B cell (primary cell): ENCODE data around the gene RHOU. TPM values are rescaled to one million over a fixed set of nuclear protein-coding genes. Genes with fewer than 3 reads are reported as not detected.

Source experiments
- ATAC-seq: fragments of 200-7000 bp; cut with Tn5 transposase; one replicate; pipeline ENCODE4 v1.10.0; 2021; ENCODE audit warnings: low read depth, mild to moderate bottlenecking, moderate number of reproducible peaks, moderate library complexity
- CTCF ChIA-PET: fragments of 350-600 bp; sonication (Branson Sonifier 250); formaldehyde crosslinking; loops from one replicate; lab custom pipeline; 2021; ENCODE audit warnings: antibody characterized with exemption, inconsistent platforms; lab: Charles Lee
- POLR2A ChIA-PET: fragments of 350-600 bp; sonication (Branson Sonifier 250); formaldehyde crosslinking; loops from one replicate; lab custom pipeline; 2021; ENCODE audit warnings: antibody characterized with exemption; lab: Charles Lee
- DNase-seq: peaks from one replicate; pipeline ENCODE4 v3.0.0; 2013
- H2AFZ ChIP-seq: 2 replicates; pipeline ENCODE4 v1.6.1; 2012; ENCODE audit warnings: mild to moderate bottlenecking, low read depth, low read length; ENCODE audit not compliant: insufficient read depth, poor library complexity, severe bottlenecking
- H3K27ac ChIP-seq, 2 donors: 1 replicate in 1 of 2; 2 replicates in 1 of 2; pipeline ENCODE4 v1.5.1; 2012 to 2013; ENCODE audit warnings: low read length in 2 of 2, mild to moderate bottlenecking in 2 of 2, moderate library complexity in 1 of 2
- H3K27me3 ChIP-seq, 4 experiments: fragments of 200-600 bp in 1 of 4; sonication (generic) in 1 of 4; replicated peaks in 1 of 4; 1 replicate in 2 of 4; 2 replicates in 2 of 4; pipeline versions ENCODE4 v1.6.1 to v1.7.0; 2013 to 2016; ENCODE audit warnings: low read length in 3 of 4, mild to moderate bottlenecking in 2 of 4, mixed read lengths in 1 of 4, moderate library complexity in 1 of 4; ENCODE audit not compliant: insufficient read depth in 4 of 4, control insufficient read depth in 3 of 4; ENCODE audit errors: control extremely low read depth in 1 of 4
- H3K36me3 ChIP-seq, 2 experiments: replicated peaks in 1 of 2; 1 replicate in 1 of 2; 2 replicates in 1 of 2; pipeline versions ENCODE4 v1.6.1 to v1.7.1; 2013; ENCODE audit warnings: low read length in 1 of 2; ENCODE audit not compliant: insufficient read depth in 2 of 2, control insufficient read depth in 1 of 2; ENCODE audit errors: control extremely low read depth in 1 of 2, extremely low read depth in 1 of 2
- H3K4me1 ChIP-seq, 2 donors: fragments of 200-600 bp in 1 of 2; sonication (generic) in 1 of 2; 1 replicate in 1 of 2; 2 replicates in 1 of 2; pipeline versions ENCODE4 v1.5.1 to v1.6.1; 2013 to 2017; ENCODE audit warnings: low read length in 2 of 2; ENCODE audit not compliant: control insufficient read depth in 2 of 2, insufficient read depth in 2 of 2
- H3K4me2 ChIP-seq: replicated peaks from 2 replicates; pipeline ENCODE3; 2012; ENCODE audit warnings: mild to moderate bottlenecking, low read depth, low read length; ENCODE audit not compliant: poor library complexity, severe bottlenecking
- H3K4me3 ChIP-seq, 5 experiments: fragments of 200-600 bp in 1 of 5; sonication (generic) in 1 of 5; 1 replicate in 3 of 5; 2 replicates in 2 of 5; pipeline versions ENCODE4 v1.5.1 to v1.7.0; 2011 to 2016; ENCODE audit warnings: low read length in 4 of 5, mild to moderate bottlenecking in 4 of 5, low read depth in 2 of 5, control low read depth in 1 of 5, moderate library complexity in 1 of 5; ENCODE audit not compliant: insufficient read depth in 1 of 5; ENCODE audit errors: control extremely low read depth in 1 of 5, extremely low read depth in 1 of 5
- H3K79me2 ChIP-seq: fragments of 200-600 bp; sonication (generic); one replicate; pipeline ENCODE4 v1.6.0; 2016; ENCODE audit warnings: low read length; ENCODE audit not compliant: control insufficient read depth, insufficient read depth
- H3K9ac ChIP-seq: fragments of 200-600 bp; sonication (generic); 2 replicates; pipeline ENCODE4 v1.6.1; 2017; ENCODE audit warnings: mild to moderate bottlenecking, low read length, moderate library complexity
- H3K9me3 ChIP-seq, 3 donors: one replicate each; pipeline versions ENCODE4 v1.6.1 to v1.7.1; 2013; ENCODE audit warnings: low read length in 2 of 3; ENCODE audit not compliant: control insufficient read depth in 2 of 3, insufficient read depth in 1 of 3; ENCODE audit errors: control extremely low read depth in 1 of 3
- H4K20me1 ChIP-seq: 2 replicates; pipeline ENCODE4 v1.6.0; 2012; ENCODE audit warnings: mild to moderate bottlenecking, low read length; ENCODE audit not compliant: insufficient read depth, control insufficient read depth, poor library complexity, severe bottlenecking
- H3K27ac Mint-ChIP-seq: one replicate; pipeline ENCODE4 v1.8.0; 2021; ENCODE audit warnings: mixed read lengths
- H3K27me3 Mint-ChIP-seq: one replicate; pipeline ENCODE4 v1.8.0; 2021; ENCODE audit warnings: mixed read lengths
- H3K4me1 Mint-ChIP-seq: one replicate; pipeline ENCODE4 v1.8.0; 2021; ENCODE audit warnings: mixed read lengths
- H3K4me3 Mint-ChIP-seq: one replicate; pipeline ENCODE4 v1.8.0; 2021; ENCODE audit warnings: mixed read lengths
- H3K9me3 Mint-ChIP-seq: one replicate; pipeline ENCODE4 v1.8.0; 2022; ENCODE audit warnings: mixed read lengths; ENCODE audit not compliant: insufficient read depth
- CTCF ChIP-seq: fragments of 200-600 bp; IDR thresholded peaks from one replicate; pipeline ENCODE4 v1.8.0; 2022; ENCODE audit warnings: antibody characterized with exemption, mild to moderate bottlenecking
- EZH2 ChIP-seq: IDR thresholded peaks from 2 replicates; pipeline ENCODE4 v1.6.1; 2012; ENCODE audit warnings: borderline replicate concordance, low read depth, mild to moderate bottlenecking, moderate library complexity, low read length; ENCODE audit not compliant: insufficient read depth, poor library complexity, severe bottlenecking
- WGBS: methylation state at CpG from one replicate; pipeline ENCODE4 v1.1.5; 2013; ENCODE audit warnings: missing lambda C conversion rate; ENCODE audit not compliant: insufficient coverage; 5-methylcytosine and 5-hydroxymethylcytosine counted together
- intact Hi-C: fragments of 100-400 bp; cut with micrococcal nuclease; formaldehyde crosslinking; loops from one replicate; pipeline ENCODE4 v1.10.0; 2022
- polyA plus RNA-seq: library from polyadenylated mRNA; depleted of rRNA; stranded (reverse); fragments of >200 nt; gene quantifications from 2 replicates; pipeline ENCODE4 v1.2.3, GENCODE V29; 2012
- total RNA-seq, 2 donors: library from RNA; stranded (reverse); fragments of 120-200 nt in 1 of 2; gene quantifications; 1 replicate in 1 of 2; 2 replicates in 1 of 2; pipeline versions ENCODE4 v1.2.3 to v1.2.4, GENCODE V29; 2013 to 2022

RHOU gene
- total and polyA plus RNA-seq, 2 donors (not counting 1 experiment from before 2014, with no cell fraction given) = 0.12 TPM; not detected in 1

DNA sequence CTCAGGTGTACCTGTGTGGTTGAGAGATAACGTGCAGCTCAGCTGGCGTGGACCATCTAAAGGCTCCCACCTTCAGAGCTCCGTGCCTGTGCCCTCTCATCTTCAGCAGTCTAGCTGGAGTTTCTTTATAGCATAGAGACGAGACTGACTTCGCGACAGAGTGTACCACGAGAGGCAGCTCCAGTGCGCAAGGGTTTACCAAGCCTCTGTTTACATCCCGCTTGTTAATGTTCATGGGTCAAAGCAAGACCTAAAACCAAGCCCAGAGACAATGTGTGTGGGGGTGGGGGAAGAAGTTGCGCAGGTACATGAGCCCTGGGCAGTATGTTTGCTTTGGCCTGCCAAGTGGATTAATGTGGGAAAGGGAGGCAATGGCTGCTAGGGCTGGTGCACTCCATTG lies 15.6 kb downstream of the RHOU start:
- Mint-ChIP-seq H3K27me3 (peaks cover 59% of the 10 kb centered on the region), H3K27ac (no peak overlapping the region), H3K4me1 (peaks cover 5% of the 10 kb centered on the region), H3K4me3 (no peak overlapping the region), H3K9me3 (no peaks in the 10 kb centered on the region)
- TF ChIP-seq EZH2 = no peak
- Histone ChIP-seq H3K79me2 (no peaks in the 10 kb centered on the region), H3K9ac (no peak overlapping the region), H3K36me3 (no peaks in the 10 kb centered on the region), H4K20me1 (no peaks in the 10 kb centered on the region), H2AFZ (no peak overlapping the region), H3K27ac (no peak overlapping the region), H3K4me2 (no peak overlapping the region), H3K4me1 (no peaks in the 10 kb centered on the region), H3K9me3 (peaks cover 0 to 5% (median 0%) of the 10 kb centered on the region in 3 donors), H3K27me3 (peaks cover 0 to 25% (median 10%) of the 10 kb centered on the region in 4 experiments), H3K4me3 (no peak overlapping the region)
- ChIA-PET POLR2A (no interaction called here), CTCF (no interaction called here)
- WGBS = 87% methylated on average over 10 of the region's 10 CpGs
- ATAC-seq = no peak
- intact Hi-C loops = no loop called here
- no peak for DNase-seq

- CTCF ChIA-PET = no interaction called here
- Histone ChIP-seq H3K79me2 (no peaks in the 10 kb centered on the region), H3K9me3 (peaks cover 0 to 5% (median 0%) of the 10 kb centered on the region in 3 donors), H3K4me1 (no peaks in the 10 kb centered on the region), H3K4me3 (no peak overlapping the region), H3K36me3 (no peaks in the 10 kb centered on the region), H4K20me1 (no peaks in the 10 kb centered on the region), H3K27me3 (peaks cover 0 to 25% (median 10%) of the 10 kb centered on the region in 4 experiments), H2AFZ (no peak overlapping the region), H3K27ac (no peak overlapping the region), H3K4me2 (no peak overlapping the region), H3K9ac (no peak overlapping the region)
- Mint-ChIP-seq H3K9me3 (no peaks in the 10 kb centered on the region), H3K27ac (no peak overlapping the region), H3K4me1 (peaks cover 5% of the 10 kb centered on the region), H3K27me3 (peaks cover 65% of the 10 kb centered on the region), H3K4me3 (no peak overlapping the region)
- ATAC-seq = no peak
- POLR2A ChIA-PET = no interaction called here
- WGBS = 79% methylated on average over 2 of the region's 3 CpGs
- DNase-seq = no peak
- intact Hi-C loops = no loop called here
- TF ChIP-seq EZH2 (no peak), CTCF (no peak)
These were observed 16.2 kb downstream of the RHOU start for GRCh38 chr1:228751360-228752098.
